HG03045 (cell line): ENCODE results near the gene CALU.

ENCODE experiments used
- ATAC-seq: cut with Tn5 transposase; IDR thresholded peaks from one replicate; pipeline ENCODE4 v1.9.1; 2021; ENCODE audit warnings: mild to moderate bottlenecking, moderate library complexity; ENCODE audit not compliant: unreplicated experiment

CALU gene

GRCh38 chr7:128809363-128809762 is 70.2 kb downstream of the CALU start:
- ATAC-seq, result no peak

GRCh38 chr7:128810473-128810872 is 71.3 kb downstream of the CALU start:
- no peak for ATAC-seq

GRCh38 chr7:128810997-128811396 is 71.8 kb downstream of the CALU start:
- no peak for ATAC-seq

- ATAC-seq, result no peak
Observed at GRCh38 chr7:128811631-128812430, 72.7 kb downstream of the CALU start.

GRCh38 chr7:128812514-128813168 is 73.5 kb downstream of the CALU start:
- no peak for ATAC-seq

- no peak for ATAC-seq
Observed at GRCh38 chr7:128814499-128814898, 75.3 kb downstream of the CALU start.

GRCh38 chr7:128815289-128815942 is 76.3 kb downstream of the CALU start:
- ATAC-seq, result no peak

- ATAC-seq, result no peak
Observed at GRCh38 chr7:128818694-128819093, 79.5 kb downstream of the CALU start.
